ENCODE measurements around the gene ACER2.
A peak's percentile ranks its signal among the peaks of the same experiment; 100 is the strongest.
"Not testable (repeated sequence)": the region's sequence is repeated elsewhere in the genome, so short reads cannot be mapped to it uniquely, and the experiment has no call there.

Gene ACER2

GRCh38 chr9:19409401-19410194 lies 789 bp downstream of the ACER2 start:
- DNase-seq, result no peak

DNA sequence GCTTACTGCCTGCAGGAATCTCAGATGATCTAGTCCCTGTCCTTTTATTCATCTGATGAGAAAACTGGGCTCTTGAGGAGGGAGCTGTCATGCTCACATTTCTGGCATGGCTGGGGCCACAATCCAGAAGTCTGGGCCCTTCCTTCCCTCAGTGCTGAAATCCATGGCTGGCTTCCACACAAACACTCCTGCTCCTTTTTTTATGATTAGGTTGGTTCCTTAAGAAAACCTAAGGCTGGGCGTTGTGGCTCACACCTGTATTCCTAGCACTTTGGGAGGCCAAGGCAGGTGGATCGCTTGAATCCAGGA lies 1.3 kb downstream of the ACER2 start:
- no peak for DNase-seq

- DNase-seq, result no peak
Measured at GRCh38 chr9:19410594-19410993, 1.8 kb downstream of the ACER2 start.

- DNase-seq, result no peak
Measured at GRCh38 chr9:19411316-19411715, 2.5 kb downstream of the ACER2 start.

DNA sequence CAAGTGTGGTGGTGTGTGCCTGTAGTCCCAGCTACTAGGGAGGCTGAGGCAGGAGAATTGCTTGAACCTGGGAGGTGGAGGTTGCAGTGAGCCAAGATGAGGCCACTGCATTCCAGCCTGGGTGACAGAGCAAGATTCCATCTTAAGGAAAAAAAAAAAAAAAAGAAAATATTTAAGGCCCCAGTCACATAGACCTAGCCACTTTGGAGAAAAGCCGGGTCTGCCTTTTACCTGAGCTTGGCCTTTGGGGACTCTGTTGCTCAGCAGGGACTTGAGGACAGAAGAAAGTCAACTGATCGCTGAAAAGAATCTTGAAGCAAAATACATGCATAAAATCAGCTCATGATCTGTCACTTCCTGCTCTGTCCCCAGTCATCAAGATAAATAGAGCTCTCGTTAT lies 4.6 kb downstream of the ACER2 start:
- not testable (repeated sequence) for DNase-seq

DNA sequence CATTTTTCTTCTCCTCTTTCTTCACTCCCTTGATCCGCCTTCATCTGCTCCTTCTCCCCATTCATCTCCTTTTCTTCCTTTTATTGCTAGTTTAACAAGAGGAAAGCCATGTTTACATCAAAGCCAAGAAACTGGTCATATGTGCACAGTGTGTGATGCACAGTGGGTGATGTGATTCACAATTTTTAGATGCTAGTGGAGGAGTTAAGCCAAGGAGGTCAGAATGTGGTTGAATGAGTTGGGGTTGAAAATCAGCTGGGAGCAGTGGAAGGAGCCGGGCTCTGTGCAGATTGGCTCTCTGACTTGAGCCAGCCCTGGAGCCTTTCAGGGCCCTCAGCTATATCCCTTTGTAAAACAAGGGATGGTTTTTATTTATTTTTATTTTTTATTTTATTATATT lies 7.3 kb downstream of the ACER2 start:
- no peak for DNase-seq

DNA sequence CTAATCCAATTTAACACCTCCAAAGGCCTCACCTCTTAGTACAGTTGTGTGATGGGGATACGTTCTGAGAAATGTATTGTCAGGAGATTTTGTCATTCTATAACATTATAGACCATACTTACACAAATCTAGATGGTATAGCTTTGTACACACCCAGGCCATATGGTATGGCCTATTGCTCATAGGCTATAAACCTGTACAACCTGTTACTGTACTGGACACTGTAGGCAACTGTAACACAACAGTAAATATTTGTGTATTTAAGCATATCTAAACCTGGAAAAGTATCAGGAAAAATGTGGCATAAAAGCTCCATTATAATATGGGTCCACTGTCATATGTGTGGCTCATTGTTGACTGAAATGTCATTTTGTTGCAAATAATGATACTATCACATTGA lies 12.1 kb downstream of the ACER2 start:
- no peak for DNase-seq

- no peak for DNase-seq
Measured at GRCh38 chr9:19423163-19423562, 14.4 kb downstream of the ACER2 start.

GRCh38 chr9:19424176-19424779 lies 15.5 kb downstream of the ACER2 start:
- no peak for DNase-seq

- no peak for DNase-seq
Measured at GRCh38 chr9:19429595-19429994, 20.8 kb downstream of the ACER2 start.

DNA sequence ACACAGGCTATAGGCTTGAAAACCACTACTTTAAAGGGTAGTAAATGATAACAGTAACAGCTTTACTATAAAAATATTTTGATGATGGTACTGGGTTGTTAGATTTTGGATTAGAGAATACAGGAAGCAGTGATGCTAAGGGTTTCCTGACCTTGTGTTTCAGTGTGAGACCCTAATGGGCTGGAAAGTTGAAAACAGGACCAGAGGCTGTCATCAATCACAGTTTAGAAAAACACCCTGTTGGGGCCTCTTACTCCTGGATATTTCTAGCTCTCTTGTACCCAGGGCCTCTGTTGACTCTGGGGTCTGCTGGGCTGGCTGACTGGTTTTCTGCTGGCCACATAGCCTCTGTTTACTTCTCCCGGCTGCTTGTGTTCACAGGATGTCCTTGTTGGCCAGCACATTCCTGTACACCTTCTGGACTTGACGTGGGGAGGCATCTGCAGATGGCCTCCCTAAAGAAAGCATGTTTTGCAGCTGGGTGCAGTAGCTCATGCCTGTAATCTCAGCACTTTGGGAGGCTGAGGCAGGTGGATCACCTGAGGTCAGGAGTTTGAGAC lies 21.5 kb downstream of the ACER2 start:
- DNase-seq, result no peak

GRCh38 chr9:19431361-19432171 lies 22.8 kb downstream of the ACER2 start:
- no peak for DNase-seq

- no peak for DNase-seq
Measured at GRCh38 chr9:19432473-19432872, 23.7 kb downstream of the ACER2 start.

DNA sequence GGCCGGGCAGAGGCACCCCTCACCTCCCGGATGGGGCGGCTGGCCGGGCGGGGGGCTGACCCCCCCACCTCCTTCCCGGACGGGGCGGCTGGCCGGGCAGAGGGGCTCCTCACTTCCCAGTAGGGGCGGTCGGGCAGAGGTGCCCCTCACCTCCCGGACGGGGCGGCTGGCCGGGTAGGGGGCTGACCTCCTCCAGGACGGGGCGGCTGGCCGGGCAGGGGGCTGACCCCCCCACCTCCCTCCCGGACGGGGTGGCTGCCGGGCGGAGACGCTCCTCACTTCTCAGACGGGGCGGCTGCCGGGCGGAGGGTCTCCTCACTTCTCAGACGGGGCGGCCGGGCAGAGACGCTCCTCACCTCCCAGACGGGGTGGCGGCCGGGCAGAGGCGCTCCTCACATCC lies 24.9 kb downstream of the ACER2 start:
- not testable (repeated sequence) for DNase-seq

DNA sequence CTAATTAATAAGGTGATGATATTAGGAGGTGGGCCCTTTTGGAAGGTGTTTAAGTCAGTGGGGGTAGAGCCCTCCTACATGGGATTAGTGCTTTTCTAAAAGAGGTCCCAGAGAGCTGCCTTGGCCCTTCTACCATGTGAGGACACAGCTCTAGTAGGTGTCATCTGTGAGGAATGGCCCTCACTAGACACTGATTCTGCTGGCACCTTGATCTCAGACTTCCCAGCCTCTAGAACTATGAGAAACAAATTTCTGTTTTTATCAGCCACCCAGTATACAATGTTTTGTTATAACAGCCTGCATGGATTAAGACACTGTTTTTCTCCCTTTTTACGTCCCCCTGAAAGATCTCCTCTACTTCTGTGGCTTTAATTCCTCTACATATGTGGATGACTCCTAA lies 31.6 kb downstream of the ACER2 start:
- no peak for DNase-seq

- no peak for DNase-seq
Measured at GRCh38 chr9:19440823-19441580, 32.2 kb downstream of the ACER2 start.

DNA sequence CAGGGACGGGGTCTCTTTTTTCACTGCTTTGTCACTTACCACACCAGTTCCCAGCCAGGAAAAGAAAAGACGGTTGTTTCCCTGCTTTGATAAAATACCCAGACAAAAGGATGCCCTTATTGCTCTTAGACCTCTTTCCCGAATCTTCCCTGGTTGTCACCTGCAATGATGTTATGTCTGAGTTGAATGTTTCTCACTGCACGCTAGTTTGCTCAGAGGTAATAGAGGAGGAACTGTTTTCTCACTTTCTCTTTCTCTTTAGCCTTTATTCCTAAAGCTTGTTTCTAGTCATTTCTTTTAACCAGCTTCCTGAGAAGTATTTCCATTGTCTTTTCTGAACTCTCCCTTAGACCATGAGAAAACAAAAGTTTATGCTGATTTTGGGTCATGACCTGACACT lies 32.9 kb downstream of the ACER2 start:
- no peak for DNase-seq

DNA sequence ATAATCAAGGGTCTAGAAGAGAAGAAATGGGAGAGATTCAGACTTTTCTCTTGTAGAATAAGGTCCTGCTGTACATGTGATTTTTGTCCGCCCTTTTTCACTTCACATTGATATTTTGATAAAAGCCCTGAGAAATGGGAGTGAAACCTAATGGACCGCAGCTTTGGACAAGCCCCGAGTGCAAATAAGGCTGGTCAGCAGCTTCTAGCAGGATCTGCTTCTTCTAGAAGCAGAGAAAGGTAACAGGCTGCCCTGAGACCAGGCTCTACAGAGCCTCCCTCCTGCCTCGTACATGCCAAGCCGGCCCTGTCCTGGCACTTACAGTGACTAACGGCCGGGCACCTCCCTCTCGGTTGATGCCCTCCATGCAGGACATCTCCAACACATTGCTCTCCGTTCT lies 33.4 kb downstream of the ACER2 start:
- no peak for DNase-seq

DNA sequence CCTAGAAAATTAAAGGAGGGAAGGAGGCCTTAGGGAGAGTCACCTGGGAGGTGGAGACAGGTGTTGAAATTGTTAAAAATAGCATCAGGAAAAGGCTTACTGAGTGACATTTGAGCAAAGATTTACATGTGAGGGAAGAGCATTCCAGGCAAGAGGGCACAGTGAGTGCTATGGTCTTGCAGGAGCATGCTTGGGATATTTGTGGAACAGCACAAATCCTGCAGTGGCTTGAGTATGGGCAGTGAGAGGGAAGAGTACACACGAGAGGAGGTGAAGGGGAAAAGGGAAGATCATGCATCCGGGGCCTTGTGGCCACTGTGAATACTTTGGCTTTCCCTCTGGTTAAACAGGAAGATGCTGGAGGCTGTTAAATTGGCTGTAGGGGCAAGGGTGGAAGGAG lies 36.6 kb downstream of the ACER2 start:
- DNase-seq, result no peak

DNA sequence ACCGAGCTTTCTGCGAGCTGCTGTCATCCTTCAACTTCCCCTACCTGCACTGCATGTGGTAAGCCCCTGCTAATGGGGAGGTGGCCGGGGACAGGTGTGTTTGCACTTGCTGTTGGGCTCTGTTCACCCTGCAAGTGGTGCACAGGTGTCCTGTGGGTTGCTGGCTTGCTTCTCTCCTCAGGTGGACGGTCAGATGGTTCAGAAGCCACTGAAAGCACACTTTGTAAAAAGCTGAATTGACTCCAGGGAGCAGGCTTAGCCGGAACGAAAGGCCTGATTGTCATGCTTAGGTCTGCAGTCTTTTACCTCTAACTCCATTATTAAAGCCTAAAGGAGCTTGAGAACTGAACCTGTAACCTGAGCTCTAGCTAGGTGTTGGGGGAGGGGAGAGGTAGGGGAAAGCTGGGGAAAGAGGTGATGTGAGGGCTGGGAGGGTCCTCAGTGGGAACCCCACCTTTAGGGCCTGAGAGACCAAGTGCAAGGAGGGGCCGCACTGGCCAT lies 37.6 kb downstream of the ACER2 start:
- peak; percentile 9 for DNase-seq

GRCh38 chr9:19451240-19452087 lies 42.7 kb downstream of the ACER2 start:
- no peak for DNase-seq

- no peak for DNase-seq
Measured at GRCh38 chr9:19456426-19456825, 47.6 kb downstream of the ACER2 start.

Data from NCI-H2107 (cell line).